Gastrocnemius medialis (tissue), 4 donors: ENCODE measurements around the gene AIG1. TPM values are rescaled to one million over a fixed set of nuclear protein-coding genes. Genes with fewer than 3 reads are reported as not detected.

Experiments used
- ATAC-seq, 2 donors: fragments of 150-250 bp; one replicate each; pipeline ENCODE4 v1.9.1; 2016
- DNase-seq, 2 donors: peaks; one replicate each; pipeline ENCODE4 v3.0.0-alpha.2; 2019
- H3K27ac ChIP-seq, 4 donors: fragments of 200-600 bp; sonication (generic); 1 replicate in 1 of 4; 2 replicates in 3 of 4; pipeline ENCODE4 v1.5.1; 2016 to 2018; ENCODE audit warnings: mild to moderate bottlenecking in 2 of 4, moderate library complexity in 1 of 4
- H3K27me3 ChIP-seq, 3 donors: fragments of 200-600 bp; sonication (generic) in 2 of 3; 1 replicate in 1 of 3; 2 replicates in 2 of 3; pipeline versions ENCODE4 v1.5.1 to v1.6.0; 2016 to 2019; ENCODE audit warnings: mild to moderate bottlenecking in 1 of 3, moderate library complexity in 1 of 3
- H3K36me3 ChIP-seq, 2 donors: fragments of 200-600 bp; sonication (generic) in 1 of 2; one replicate each; pipeline ENCODE4 v1.5.1; 2017 to 2018
- H3K4me1 ChIP-seq, 2 donors: fragments of 200-600 bp; sonication (generic) in 1 of 2; one replicate each; pipeline ENCODE4 v1.5.1; 2016 to 2017; ENCODE audit warnings: mild to moderate bottlenecking in 2 of 2
- H3K4me3 ChIP-seq, 4 donors: fragments of 200-600 bp; sonication (generic) in 3 of 4; 1 replicate in 1 of 4; 2 replicates in 3 of 4; pipeline ENCODE4 v1.5.1; 2016 to 2019; ENCODE audit warnings: mild to moderate bottlenecking in 2 of 4
- H3K9me3 ChIP-seq, 3 donors: fragments of 200-600 bp; sonication (generic) in 2 of 3; 1 replicate in 1 of 3; 2 replicates in 2 of 3; pipeline ENCODE4 v1.5.1; 2016 to 2019
- POLR2A ChIP-seq, 2 donors: fragments of 450-650 bp; IDR thresholded peaks; one replicate each; pipeline ENCODE4 v1.6.1; 2017; ENCODE audit warnings: antibody characterized with exemption in 2 of 2, mild to moderate bottlenecking in 2 of 2, moderate library complexity in 2 of 2
- in situ Hi-C, 4 donors: fragments of 200-750 bp; cut with MboI; loops; one replicate each; pipeline versions ENCODE4 v1.15.0 to v1.8.0; 2017; ENCODE audit warnings: low sequenced_read_pairs in 4 of 4
- intact Hi-C: fragments of 100-400 bp; cut with DNase I; formaldehyde crosslinking; loops from one replicate; pipeline ENCODE4 v1.15.1; 2023; ENCODE audit warnings: low total_unique reads
- total RNA-seq, 4 donors: library from RNA; depleted of rRNA; stranded (reverse); fragments of >200 nt; gene quantifications; one replicate each; pipeline versions ENCODE4 v1.1.0 to v1.2.3, GENCODE V29; 2016
- TF ChIP-seq, protein P1 (sequence below), 5 experiments: fragments of 450-650 bp in 3 of 5; fragments of 200-600 bp in 2 of 5; sonication (generic) in 2 of 5; IDR thresholded peaks in 4 of 5; conservative IDR thresholded peaks in 1 of 5; 1 replicate in 4 of 5; 2 replicates in 1 of 5; pipeline ENCODE4 v1.5.1; 2016 to 2019; ENCODE audit warnings: antibody characterized with exemption in 5 of 5, mild to moderate bottlenecking in 3 of 5, moderate library complexity in 3 of 5

Gene AIG1
- total RNA-seq, 4 donors from 2014 or later = 5.3 to 10.3 (median 5.7) TPM

DNA sequence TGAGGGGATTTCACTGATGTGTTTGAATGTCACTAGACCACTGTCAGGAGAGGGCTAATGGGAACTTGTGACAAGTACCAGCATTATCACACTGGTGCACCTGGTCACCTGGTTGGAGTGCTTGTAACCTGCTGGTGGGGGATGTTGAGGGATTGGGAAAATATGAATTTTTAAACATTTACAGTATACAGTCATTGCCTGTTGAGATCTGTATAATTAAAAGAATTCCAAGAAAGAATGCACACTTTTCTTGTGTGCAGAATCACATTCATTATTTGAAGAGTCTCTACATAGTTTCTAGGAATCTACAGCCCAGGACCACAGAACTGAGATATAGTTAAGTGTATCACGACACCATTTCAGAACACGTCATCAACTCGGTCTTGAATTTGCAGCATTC lies 118.4 kb downstream of the AIG1 start:
- DNase-seq (no peak), ATAC-seq (no peak)
- H3K27me3 ChIP-seq = no peaks in the 10 kb centered on the region
- no peaks in the 10 kb centered on the region for H3K36me3 ChIP-seq
- peaks cover 15% of the 10 kb centered on the region in 2 donors for H3K4me1 ChIP-seq
- no peak overlapping the region for H3K27ac ChIP-seq
- intact Hi-C loops (no loop called here), in situ Hi-C loops (no loop called here)
- TF ChIP-seq POLR2A (IDR thresholded peaks at IDR 0.05) = no peak
- TF ChIP-seq, protein P1, sequence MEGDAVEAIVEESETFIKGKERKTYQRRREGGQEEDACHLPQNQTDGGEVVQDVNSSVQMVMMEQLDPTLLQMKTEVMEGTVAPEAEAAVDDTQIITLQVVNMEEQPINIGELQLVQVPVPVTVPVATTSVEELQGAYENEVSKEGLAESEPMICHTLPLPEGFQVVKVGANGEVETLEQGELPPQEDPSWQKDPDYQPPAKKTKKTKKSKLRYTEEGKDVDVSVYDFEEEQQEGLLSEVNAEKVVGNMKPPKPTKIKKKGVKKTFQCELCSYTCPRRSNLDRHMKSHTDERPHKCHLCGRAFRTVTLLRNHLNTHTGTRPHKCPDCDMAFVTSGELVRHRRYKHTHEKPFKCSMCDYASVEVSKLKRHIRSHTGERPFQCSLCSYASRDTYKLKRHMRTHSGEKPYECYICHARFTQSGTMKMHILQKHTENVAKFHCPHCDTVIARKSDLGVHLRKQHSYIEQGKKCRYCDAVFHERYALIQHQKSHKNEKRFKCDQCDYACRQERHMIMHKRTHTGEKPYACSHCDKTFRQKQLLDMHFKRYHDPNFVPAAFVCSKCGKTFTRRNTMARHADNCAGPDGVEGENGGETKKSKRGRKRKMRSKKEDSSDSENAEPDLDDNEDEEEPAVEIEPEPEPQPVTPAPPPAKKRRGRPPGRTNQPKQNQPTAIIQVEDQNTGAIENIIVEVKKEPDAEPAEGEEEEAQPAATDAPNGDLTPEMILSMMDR (IDR thresholded peaks at IDR 0.05 in 4 of 5, conservative IDR thresholded peaks at IDR 0.05 in 1 of 5) = no peak
- H3K9me3 ChIP-seq = no peaks in the 10 kb centered on the region
- H3K4me3 ChIP-seq = no peak overlapping the region

DNA sequence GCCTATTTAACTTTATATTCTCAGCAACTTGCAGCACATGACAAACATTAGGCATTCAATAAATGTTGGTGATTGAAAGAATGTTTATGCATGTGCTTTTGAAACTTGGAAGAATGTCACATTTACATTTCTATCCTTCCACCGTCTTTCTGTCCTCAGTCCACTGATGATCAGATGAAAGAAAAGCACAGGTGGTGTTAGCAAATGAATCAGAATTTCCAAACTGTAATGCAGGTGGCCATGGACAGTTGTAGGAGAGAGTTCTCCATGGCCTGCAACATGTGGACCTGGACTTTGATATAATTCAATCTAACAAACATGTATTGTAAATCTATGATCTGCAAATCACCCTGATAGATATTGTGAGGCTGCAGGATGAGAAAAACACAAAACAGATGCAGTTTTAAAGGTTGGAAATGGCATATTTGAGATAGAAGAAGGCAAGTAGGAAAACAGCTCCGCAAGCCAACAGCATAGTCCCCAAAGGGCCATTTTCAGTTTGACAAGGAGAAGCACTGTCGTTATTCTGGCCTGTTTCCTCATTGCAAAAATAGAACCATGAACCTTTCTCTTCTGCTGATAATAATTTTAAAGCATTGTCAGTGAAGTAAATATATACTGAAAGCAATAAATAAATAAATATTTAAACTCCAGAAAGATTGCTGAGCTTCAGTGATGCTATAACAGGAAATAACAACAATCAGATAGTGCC lies 119.4 kb downstream of the AIG1 start:
- Histone ChIP-seq H3K27ac (no peak overlapping the region), H3K9me3 (no peaks in the 10 kb centered on the region), H3K4me1 (peaks cover 15% of the 10 kb centered on the region in 2 donors), H3K36me3 (no peaks in the 10 kb centered on the region), H3K4me3 (no peak overlapping the region), H3K27me3 (no peaks in the 10 kb centered on the region)
- no peak for DNase-seq
- no peak for TF ChIP-seq POLR2A (IDR thresholded peaks at IDR 0.05)
- TF ChIP-seq, protein P1 (IDR thresholded peaks at IDR 0.05 in 4 of 5, conservative IDR thresholded peaks at IDR 0.05 in 1 of 5) = no peak
- intact Hi-C loops (no loop called here), in situ Hi-C loops (no loop called here)
- no peak for ATAC-seq

DNA sequence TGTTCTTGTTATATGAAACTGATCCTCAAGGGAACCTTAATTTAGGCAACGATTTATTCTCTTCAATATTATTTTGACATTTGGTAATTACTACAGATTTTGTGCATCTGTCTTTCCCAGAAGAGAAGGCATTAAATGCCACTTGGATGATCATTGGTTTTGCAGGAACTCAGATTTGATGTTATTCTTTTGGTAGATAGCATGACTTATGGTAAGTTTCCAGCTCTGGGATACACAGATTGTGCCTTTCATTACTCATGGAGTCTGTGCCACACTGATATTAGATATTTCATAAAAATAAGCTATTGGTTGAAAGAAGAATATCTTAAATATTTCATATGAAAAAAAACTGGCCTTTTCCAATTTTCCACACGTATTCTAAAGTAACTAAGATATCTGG lies 120.1 kb downstream of the AIG1 start:
- DNase-seq (no peak), ATAC-seq (no peak)
- H3K27me3 ChIP-seq = no peaks in the 10 kb centered on the region
- H3K4me1 ChIP-seq = peaks cover 15% of the 10 kb centered on the region in 2 donors
- H3K9me3 ChIP-seq = no peaks in the 10 kb centered on the region
- in situ Hi-C loops (no loop called here), intact Hi-C loops (no loop called here)
- TF ChIP-seq, protein P1 (IDR thresholded peaks at IDR 0.05 in 4 of 5, conservative IDR thresholded peaks at IDR 0.05 in 1 of 5) = no peak
- no peak for TF ChIP-seq POLR2A (IDR thresholded peaks at IDR 0.05)
- no peak overlapping the region for H3K4me3 ChIP-seq
- H3K36me3 ChIP-seq = no peaks in the 10 kb centered on the region
- H3K27ac ChIP-seq = no peak overlapping the region

DNA sequence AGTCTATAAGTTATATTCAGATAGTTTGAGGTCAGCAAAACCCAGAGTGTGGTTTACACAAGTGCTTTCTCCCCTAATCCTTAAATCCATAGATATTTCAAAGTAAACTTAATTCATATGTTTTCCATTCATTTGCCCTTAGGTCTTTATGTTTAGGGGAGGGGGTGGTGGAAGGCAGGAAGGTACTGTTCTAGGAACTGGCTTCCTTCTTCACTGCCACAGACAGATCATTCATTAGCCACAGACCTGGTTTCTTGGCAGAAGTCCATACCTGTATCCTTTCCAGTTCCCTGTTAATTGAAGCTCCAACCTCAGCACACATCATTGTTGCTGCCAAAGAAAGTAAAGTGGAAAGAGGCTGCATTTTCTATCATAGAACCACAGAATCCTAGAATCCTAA lies 123.0 kb downstream of the AIG1 start:
- TF ChIP-seq, protein P1 (IDR thresholded peaks at IDR 0.05 in 4 of 5, conservative IDR thresholded peaks at IDR 0.05 in 1 of 5) = no peak
- no peak for TF ChIP-seq POLR2A (IDR thresholded peaks at IDR 0.05)
- Histone ChIP-seq H3K27ac (no peak overlapping the region), H3K4me1 (peaks cover 15 to 18% of the 10 kb centered on the region in 2 donors), H3K36me3 (no peaks in the 10 kb centered on the region), H3K9me3 (no peaks in the 10 kb centered on the region), H3K27me3 (no peaks in the 10 kb centered on the region), H3K4me3 (no peak overlapping the region)
- ATAC-seq (no peak), DNase-seq (no peak)
- in situ Hi-C loops (no loop called here), intact Hi-C loops (no loop called here)

DNA sequence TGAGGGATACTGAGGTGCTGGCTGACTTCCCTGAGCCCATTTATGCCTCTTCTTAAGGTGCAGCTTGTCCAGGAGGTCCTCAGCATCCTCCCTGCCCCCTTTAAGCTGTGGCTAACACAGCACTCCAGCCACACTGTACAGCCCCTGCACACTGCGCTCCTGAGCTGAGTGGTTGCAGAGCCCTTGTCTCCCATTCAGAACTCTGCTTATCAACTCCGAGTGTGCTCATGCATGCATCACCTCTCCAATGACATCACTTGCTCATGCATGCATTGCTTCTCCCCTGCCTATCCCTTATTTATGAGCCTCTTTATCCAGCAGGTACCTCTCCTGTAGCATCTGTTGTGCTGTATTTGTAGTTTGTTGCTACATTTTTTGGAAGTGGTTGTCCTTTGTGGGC lies 124.6 kb downstream of the AIG1 start:
- no peak for DNase-seq
- intact Hi-C loops = no loop called here
- no peak overlapping the region for H3K4me3 ChIP-seq
- TF ChIP-seq, protein P1 (IDR thresholded peaks at IDR 0.05 in 4 of 5, conservative IDR thresholded peaks at IDR 0.05 in 1 of 5) = no peak
- no peak for TF ChIP-seq POLR2A (IDR thresholded peaks at IDR 0.05)
- in situ Hi-C loops = no loop called here
- no peak overlapping the region for H3K27ac ChIP-seq
- H3K27me3 ChIP-seq = no peaks in the 10 kb centered on the region
- H3K4me1 ChIP-seq = peaks cover 11 to 12% of the 10 kb centered on the region in 2 donors
- no peak for ATAC-seq
- H3K9me3 ChIP-seq = no peaks in the 10 kb centered on the region
- no peaks in the 10 kb centered on the region for H3K36me3 ChIP-seq
